ENCODE measurements around the gene VWA5A.

GRCh38 chr11:124172101-124172500, 56.9 kb downstream of the VWA5A start:
- no peak for TF ChIP-seq POLR2A (IDR thresholded peaks at IDR 0.05)
- TF ChIP-seq, protein P1, sequence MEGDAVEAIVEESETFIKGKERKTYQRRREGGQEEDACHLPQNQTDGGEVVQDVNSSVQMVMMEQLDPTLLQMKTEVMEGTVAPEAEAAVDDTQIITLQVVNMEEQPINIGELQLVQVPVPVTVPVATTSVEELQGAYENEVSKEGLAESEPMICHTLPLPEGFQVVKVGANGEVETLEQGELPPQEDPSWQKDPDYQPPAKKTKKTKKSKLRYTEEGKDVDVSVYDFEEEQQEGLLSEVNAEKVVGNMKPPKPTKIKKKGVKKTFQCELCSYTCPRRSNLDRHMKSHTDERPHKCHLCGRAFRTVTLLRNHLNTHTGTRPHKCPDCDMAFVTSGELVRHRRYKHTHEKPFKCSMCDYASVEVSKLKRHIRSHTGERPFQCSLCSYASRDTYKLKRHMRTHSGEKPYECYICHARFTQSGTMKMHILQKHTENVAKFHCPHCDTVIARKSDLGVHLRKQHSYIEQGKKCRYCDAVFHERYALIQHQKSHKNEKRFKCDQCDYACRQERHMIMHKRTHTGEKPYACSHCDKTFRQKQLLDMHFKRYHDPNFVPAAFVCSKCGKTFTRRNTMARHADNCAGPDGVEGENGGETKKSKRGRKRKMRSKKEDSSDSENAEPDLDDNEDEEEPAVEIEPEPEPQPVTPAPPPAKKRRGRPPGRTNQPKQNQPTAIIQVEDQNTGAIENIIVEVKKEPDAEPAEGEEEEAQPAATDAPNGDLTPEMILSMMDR (IDR thresholded peaks at IDR 0.05): no peak
